GM12872 (cell line): ENCODE results near the gene HIF1A.

ENCODE experiments used
- CTCF ChIP-seq: IDR thresholded peaks from 3 replicates; pipeline ENCODE4 v1.5.1; 2011; ENCODE audit warnings: low read depth, mild to moderate bottlenecking, low read length, moderate library complexity; ENCODE audit not compliant: insufficient read depth

The HIF1A gene

DNA sequence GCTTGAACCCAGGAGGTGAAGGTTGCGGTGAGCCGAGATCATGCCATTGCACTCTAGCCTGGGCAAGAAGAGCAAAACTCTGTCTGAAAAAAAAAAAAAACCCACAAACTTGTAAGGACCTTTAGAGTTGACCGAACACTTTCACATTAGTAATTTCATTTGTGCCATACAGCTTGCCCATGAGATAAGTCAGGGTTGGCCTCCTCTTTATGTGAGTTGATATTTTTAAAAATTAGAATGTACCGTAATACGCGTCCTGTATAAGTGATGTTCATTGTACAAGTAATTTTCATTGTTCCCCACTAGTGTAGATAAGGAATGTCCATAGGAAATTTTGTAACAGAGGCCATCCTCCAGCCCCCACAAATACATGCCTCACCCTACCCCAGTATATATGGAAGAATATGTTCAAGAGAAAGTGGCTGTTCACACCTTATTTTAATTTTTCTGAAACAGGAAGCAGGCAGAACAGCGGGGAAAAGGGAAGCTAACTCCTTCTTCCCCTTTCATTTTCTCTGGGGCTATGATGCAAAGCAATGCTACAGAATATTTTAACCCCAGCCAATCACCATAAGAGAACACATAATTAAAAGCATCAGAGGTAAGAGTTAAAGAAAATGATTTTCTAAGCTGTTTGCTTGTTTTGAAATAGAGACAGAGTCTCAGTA lies 31.9 kb upstream of the HIF1A start:
- no peak for TF ChIP-seq CTCF

DNA sequence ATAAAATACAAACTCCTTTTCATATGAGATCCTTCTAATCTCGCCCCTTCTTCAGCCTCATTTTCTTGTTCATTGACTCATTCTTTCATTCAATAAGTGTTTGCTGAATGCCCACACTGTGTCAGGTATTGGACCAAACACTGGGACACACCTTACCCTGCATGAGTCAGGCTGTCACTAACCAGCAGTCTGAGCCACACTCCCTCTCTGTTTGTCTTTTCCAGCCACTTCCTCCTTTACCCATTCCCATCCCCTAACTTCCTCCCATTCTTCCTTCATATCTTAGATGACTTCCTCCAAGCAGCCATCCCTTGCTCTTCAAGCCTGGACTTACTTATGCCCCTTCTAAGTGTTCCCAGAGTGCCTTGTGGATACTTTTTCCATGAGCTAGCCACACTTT lies 27.0 kb upstream of the HIF1A start:
- no peak for TF ChIP-seq CTCF

DNA sequence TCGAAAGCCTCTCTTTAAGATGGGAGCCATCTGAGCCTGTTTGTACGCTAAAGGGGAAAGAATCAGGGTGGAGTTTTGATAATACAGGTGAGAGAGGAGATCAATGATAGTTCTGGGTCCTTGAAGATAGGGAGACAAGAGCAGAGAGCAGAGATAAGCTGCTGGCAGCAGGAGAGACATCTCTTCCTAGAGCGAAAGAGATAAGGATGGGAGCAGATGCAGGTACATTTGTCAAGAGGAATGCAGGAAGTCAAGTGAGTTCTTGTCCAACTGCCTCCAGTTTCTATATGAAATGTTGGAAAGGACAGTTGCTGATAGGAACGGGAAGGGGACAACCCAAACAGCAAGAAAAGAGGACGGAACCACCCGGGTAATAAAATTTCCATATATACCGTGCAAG lies 24.7 kb upstream of the HIF1A start:
- no peak for TF ChIP-seq CTCF

GRCh38 chr14:61671082-61671481 lies 24.2 kb upstream of the HIF1A start:
- TF ChIP-seq CTCF: no peak

DNA sequence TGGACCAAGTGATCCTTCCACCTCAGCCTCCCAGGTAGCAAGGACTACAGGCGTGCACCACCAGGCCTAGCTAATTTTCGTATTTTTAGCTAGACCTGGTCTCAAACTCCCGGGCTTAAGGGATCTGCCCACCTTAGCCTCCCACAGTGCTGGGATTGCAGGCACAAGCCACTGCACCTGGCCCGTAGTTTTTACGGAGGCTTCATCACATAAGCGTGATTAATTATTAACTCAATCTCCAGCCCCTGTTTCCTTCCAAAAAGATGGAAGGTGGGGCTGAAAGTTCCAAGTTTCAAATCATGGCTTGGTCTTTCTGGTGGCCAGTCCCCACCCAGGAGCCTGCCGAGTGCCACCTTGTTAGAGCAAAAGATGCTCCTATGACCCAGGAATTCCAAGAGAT lies 22.5 kb upstream of the HIF1A start:
- TF ChIP-seq CTCF: no peak

GRCh38 chr14:61673305-61673704 lies 22.0 kb upstream of the HIF1A start:
- no peak for TF ChIP-seq CTCF

DNA sequence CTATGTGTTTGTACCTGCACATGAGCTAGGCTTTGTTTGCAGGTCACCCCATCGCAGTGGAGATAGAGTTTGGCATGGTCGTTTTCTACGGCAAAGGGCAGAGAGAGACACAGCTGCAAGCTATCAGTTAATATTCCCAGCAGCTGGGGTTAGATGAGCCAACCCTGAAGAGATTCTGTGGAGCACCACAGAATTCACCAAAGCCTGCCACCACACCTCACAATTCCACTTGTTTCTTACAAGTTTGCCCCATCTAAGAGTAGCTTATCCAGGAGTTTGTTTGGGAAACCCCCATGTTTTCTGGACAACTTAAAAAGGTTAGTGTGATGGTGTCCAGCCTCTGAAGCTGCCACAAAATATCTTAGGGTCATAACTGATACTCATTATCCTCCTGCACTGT lies 20.0 kb upstream of the HIF1A start:
- TF ChIP-seq CTCF: no peak
